ENCODE measurements around the gene PDZRN4.
A peak's percentile ranks its signal among the peaks of the same experiment; 100 is the strongest.
"Not testable (repeated sequence)": the region's sequence is repeated elsewhere in the genome, so short reads cannot be mapped to it uniquely, and the experiment has no call there.

Gene PDZRN4

DNA sequence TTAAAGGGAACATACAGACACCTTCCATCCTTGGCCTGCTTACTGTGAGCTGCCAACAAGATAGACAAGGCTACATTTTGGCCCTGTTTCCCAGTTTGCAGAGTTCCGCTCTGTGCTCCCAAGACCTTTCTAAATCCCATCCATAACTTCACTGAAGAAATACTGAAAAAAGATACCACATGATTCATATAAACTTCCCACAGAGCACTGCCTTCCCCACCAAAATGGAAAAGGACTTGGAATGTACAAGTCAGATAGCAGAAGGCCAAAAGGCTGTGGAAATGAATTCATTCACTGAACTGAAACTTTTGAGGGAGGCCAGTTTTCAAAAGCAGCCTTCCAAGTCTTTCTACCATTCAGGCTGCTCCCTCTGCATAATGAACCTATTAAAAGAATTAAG lies 29.6 kb downstream of the PDZRN4 start:
- DNase-seq: no peak

DNA sequence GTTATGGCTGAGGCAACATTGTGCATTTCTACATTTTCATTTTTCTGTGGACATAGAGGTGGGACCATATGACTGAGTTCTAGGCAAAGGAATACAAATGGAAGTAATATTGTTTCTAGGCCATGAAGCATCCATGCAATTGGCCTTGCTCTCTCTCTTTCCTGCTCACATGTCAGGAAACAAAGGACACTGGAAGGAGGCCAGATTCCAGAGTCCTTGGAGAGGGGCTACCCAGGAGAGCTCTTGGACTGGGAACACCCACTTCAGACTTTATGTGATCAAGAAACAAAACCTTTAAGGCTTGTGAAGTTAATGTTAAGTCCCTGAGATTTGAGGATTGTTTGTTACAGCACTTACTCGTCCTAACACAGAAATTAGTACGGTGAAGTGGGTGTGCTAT lies 32.8 kb downstream of the PDZRN4 start:
- no peak for DNase-seq

DNA sequence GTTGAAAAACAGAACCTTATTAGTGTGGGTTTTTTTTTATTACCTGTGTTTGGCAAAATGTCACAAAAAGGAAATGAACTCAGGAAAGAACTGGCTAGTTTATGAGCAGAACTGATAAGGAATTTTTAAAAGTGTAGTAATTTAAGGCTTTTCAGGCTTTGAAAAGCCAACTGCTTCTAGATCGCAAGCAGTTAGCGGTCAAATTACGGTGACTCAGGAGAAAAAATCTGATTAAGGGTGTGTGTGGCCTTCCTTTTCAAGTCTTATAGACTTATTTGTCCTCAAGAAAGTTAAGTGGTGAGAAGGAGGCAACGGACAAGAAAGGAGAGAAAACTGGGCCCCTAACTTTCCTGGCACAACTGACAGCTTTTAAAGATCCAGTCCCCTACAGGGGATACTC lies 33.4 kb downstream of the PDZRN4 start:
- DNase-seq: no peak

DNA sequence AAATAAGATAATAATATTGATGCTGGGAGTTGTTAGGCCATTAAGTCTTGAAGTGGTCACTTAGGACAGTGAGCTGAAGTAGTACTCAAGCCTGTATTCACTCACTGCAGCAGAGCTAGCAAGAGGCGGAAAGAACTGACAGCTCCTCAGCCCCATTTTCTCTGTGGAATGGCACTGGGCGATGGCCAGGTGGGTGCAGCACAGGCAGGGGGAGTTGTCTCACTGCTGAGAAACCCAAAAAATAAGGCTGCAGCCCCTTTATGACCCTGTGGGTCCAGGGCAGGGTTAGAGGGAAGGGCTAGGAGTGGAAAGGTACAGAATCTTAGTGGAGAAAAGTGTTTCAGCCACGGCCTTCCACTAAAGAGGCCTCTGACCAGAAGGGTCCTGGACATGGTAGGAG lies 35.5 kb downstream of the PDZRN4 start:
- no peak for DNase-seq

DNA sequence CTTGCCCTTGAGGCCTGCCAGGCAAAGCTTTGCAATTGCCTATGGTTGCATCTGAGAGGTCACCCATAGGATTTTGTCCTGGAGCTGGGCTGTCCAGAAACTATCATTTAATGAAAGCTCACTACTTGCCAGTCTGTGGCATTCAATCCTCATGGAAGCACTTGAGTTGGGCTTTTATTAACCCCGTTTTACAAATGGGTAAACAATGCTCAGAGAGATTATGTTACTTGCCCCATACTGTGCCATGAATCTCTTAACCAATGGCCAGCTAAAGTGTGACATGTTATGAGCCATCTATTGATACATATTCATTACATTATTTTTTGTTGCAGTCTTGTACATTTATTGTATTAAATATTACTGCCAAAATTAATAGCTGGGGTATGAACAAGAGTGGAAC lies 35.9 kb downstream of the PDZRN4 start:
- DNase-seq: no peak

DNA sequence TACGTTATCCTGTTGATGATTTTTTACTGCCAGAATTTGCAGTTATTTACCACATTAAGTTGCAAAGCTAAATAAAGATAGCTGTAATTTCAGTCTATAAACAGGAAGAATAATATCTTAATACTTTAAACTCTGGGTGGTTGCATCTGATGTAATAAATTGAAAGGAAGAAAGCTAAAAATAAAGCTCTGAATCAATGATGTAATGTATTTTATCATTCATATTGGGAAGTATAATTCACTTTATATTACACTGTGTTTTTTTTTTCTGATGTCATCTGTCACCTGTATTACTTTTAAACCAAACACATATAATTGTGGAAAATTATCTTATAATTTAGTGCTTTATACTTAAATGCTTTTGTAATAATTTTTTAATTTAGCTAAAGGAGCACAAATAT lies 37.1 kb downstream of the PDZRN4 start:
- DNase-seq: no peak

DNA sequence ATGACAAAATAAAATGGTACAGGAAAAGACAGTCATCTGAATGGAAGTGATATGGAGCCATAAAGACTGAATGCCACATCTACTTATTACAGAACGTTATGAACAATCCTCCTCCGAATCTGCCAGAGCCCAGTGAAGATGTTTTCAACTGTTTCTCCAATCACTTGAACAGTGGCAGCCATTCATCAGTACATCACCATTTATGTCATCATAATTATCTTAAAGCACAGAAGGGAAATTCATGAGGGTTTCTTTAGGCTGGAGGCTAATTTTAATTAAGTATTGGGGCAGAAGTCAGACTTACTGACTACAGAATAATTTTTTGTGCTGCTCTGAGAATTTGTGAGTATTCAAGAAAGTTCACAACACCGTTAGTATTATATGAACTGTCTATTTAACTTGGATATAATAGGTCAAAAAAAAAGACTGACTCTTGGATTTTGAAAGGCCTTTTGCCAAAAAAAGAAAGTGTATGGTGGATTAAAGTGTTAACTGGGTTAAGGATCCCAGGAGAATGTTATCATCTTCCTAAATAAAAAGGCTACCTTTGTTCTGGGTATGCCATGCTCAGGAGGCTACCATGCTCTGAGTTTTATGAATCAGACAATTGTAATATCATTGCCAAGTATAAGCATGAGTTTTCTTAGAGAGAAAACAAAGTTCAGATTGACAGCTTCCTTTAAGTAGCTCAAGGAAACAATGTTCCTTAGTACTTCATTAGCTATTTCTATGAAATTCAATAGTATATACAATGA lies 40.1 kb downstream of the PDZRN4 start:
- DNase-seq: no peak

DNA sequence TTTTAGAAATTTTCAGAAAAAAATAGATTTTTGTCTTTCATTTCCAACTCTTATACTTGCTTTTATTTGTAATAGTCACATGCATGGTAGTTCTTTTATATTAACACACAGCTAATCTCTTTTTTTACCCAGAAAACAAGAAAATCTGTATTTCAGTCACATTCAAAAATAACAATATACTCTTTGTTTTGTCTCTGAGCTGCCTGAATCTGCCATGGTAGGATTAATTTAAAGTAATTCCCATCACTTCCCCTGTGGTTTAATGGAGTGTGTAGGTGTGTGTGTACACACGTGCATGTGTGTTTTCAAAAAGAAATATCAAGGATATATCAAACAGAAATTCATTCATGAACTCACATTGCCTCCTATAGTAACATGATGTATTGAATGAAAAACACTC lies 42.6 kb downstream of the PDZRN4 start:
- DNase-seq: no peak

DNA sequence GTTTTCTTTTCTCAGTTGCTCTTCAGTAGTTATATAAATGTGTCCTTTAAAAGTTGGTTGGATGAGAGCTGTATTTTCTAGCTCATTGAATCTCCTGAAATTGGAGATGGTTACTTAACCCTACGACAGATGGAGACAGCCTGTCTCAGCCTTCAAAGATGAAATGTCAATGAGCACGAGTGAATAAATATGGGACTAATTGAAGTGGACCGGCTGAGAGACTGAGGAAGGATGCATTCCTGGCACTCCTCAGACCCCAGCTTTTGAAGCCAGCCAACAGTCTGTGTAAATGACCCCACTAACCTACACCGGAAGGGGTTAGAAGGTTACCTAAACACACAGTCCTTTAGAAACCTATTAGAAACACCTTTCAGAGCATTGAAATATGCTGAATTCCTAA lies 46.6 kb downstream of the PDZRN4 start:
- DNase-seq: peak; percentile 48

DNA sequence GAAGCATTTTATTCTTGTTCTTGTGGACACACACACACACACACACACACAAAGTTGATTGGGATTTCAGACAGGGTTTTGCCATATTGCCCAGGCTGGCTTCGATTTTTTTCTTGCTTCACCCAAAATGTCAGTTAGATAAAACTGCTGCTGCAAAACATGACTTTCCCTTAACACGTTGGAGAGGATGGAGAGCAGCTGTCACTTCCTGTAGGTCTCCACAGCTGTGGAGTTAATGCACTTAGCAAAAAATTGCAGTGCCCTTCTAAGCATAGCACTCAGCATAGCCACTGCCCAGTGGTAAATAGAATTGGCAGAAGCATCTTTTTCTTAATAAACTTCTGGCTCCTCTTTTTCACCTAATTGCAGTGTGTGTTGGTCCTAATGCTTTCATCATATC lies 54.5 kb downstream of the PDZRN4 start:
- peak; percentile 56 for DNase-seq

DNA sequence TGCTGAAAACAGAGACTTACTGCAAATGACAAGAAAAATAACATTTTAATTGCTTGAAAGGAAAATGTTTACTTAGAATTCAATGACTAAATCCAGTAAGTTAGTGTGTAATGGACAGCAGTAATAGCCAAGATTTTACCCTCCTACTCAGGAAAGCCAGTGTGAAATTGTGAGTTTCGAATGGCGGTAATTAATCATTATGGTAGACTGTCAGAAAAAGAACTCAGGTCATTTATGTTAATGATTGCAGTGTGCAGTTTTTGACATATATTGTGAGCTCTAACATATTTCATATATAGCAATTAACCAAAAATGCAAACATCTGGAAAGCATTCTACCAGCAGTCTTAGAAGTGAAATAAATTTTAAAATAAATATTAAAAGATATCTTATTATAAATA lies 60.3 kb downstream of the PDZRN4 start:
- no peak for DNase-seq

DNA sequence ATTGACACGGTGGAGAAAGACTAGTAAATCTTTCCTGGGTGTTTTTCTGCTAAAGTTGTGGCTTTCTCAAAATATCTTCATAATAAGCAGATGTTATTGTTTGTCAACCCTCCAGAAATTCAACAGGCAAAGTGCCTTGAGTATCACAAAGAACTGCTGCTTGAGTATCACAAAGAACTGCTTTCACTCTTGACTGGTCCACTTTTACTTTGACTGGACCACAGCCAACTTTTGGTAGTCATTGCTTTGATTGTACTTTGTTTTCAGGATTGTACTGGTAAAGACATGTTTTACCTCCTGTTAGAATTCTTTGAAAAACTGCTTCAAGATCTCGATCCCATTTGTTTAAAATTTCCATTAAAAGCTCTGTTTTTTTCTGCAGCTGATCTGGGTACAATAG lies 62.6 kb downstream of the PDZRN4 start:
- no peak for DNase-seq

DNA sequence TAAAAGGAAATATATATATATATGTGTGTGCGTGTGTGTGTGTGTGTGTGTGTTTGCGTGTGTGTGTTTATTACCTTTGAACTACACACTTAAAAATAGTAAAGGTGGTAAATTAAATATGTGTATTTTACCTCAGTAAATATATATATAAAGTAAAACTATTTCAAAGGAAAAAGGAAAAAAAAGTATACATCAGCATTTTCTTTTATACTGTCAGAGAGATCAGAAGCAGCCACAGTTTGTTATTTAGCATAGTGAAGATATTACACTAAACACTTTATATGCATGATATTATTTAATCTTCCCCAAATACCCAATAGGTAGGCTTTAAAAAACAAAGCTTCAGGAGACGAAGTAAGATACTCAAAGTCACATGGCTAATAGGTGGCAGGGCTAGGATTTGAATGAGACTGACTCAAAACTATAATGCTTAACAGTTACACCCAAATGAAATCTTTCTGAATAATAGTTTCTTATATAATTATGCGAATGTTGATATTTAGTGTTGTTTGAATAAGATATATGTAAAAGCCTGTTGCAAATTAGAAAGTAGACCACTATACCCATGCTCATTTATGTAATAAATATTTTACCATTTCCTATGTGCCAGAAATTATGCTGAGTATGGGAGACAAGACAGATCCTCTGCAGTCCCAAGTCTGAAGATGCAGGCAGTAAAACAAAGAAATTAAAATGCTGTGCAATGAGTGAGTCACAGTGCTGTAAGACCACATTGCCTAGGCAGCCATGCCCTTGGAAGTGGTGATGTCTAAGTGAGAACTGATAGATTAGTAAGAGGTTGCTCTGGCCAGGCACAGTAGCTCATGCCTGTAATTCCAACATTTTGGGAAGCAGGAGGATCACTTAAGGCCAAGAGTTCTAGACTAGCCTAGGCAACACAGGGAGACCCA lies 66.1 kb downstream of the PDZRN4 start:
- DNase-seq: no peak

DNA sequence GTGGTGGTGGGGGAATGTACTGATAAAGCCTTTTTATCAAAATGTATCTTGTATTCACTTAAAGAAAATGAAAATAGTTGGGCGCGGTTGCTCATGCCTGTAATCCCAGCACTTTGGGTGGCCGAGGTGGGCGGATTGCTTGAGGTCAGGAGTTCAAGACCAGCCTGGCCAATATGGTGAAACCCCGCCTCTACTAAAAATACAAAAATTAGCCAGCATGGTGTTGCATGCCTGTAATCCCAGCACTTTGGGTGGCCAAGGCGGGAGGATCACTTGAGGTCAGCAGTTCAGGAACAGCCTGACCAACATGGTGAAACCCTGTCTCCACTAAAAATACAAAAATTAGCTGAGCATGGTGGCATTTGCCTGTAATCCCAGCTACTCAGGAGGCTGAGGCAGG lies 75.1 kb downstream of the PDZRN4 start:
- not testable (repeated sequence) for DNase-seq

DNA sequence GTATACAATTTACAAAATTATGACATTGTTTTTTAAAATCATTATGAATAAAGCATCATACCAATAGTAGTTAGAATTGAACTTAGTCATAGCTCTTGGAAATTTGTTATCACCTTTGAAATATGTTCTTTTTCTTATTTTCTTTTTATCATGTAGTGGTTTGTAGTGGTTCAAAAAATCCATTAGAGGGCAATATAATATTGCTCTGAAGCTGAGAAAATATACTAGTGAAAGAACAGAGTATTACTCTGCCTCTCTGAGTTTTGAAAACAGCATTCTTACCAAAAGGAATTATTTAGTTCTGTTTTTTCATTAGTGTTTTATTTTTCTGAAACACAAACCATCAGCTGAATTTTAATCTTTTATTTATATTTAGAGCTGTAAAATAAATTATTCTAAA lies 76.2 kb downstream of the PDZRN4 start:
- peak; percentile 27 for DNase-seq

DNA sequence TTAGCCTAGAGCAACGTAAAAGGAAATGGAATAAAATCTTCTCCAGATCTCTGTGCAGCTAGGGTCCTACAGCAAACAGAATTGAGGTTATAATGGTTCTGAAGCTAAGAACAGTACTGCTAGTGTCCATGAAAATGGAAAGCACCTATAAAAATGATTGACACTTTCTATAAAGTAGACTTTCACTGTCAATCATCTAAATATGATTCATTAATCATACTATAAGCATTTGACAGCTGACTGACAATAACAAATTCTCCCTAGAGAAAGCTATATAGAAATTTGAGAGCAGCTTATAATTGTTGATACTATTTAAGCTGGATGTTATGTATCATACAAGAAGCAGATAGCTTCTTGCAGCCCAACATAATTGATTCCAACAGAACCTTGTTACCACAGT lies 80.9 kb downstream of the PDZRN4 start:
- DNase-seq: no peak

DNA sequence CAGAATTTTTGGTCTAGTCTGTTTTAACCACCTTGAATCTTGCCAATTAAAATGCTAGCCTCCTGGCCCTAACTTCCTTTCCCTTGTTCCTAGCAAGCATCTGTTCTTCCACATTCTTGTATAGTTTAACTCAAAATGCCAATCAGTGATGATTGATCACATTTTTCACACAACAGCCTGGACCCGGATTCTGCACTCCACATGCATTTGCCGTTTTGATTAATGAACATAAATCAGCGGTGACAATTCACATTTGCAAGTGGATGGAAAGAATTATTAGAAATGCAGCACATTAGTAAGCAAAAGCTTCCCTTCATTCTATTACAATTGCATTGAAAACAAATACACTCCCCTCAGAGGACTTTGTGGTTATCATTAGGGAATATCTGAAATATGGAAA lies 83.4 kb downstream of the PDZRN4 start:
- DNase-seq: no peak

DNA sequence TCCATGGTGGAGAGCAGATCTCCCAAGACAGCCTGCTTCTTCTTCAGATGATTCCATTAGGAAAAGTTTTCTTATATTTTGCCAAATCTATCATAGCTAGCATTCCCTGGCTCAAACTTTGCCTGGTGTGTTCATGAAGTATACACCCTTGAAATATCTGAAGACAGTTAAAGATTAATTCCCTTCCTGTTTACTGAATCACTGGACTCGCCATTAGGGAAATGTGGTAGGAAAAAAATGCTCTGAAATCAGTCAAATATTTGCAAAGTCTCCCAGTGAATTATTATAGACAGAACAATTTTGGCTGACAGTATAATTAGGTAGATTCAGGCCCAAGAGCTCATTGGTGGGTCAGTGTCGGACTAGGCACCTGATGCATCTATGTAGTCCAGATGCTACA lies 86.5 kb downstream of the PDZRN4 start:
- no peak for DNase-seq

DNA sequence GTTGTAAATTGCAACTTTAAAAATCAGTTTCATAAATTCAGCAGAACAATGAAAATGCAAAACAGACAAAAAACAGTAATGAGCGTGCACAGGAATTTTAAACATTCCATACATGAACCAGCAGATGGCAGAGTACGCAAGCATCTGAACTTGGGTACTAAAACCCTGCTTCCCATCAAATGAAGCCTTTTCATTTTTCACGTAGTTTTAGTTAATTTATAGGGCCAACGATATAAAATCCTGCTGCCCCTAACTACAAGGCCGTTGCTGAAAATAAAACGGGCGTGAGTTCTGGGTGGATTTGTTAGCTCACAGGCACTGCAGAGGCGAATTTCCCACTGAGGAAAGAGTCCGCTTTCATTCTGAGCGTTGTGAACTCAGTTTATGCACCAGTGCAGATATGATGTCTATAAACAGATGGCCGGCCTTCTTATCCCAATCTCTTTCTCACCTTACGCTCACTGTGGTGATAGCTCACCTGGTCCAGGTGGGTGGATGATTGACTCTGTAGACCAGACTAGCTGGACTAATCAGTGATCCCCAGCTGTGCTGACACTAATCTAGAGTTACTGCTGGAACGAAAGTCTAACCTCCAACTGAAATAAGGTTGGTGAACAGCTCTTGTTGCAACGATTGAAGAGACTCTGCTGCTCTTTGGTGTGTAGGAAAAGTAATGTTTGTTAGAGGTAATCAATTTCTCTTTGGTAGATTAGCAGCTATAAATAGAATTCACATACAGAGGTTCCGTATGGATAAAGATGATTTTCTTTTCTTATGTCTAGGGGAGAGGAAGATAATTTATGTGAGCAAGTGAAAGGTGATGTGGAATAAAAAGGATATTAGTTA lies 89.2 kb downstream of the PDZRN4 start:
- peak; percentile 86 for DNase-seq

DNA sequence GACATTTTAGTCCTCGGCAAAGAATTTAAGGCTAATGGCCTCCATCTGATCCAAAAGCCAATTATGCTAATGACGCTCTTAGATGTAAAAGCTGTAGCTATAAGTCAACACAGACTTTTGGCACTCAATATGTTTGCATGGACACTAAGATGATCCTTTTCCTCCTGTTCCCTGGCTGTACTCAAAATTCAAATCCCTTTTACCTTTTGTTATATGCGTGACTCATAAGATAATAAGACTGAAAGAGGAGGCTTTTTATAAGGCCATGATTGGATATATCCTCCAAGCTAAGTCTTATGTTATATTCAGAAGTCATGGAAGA lies 89.8 kb downstream of the PDZRN4 start:
- DNase-seq: peak; percentile 93

DNA sequence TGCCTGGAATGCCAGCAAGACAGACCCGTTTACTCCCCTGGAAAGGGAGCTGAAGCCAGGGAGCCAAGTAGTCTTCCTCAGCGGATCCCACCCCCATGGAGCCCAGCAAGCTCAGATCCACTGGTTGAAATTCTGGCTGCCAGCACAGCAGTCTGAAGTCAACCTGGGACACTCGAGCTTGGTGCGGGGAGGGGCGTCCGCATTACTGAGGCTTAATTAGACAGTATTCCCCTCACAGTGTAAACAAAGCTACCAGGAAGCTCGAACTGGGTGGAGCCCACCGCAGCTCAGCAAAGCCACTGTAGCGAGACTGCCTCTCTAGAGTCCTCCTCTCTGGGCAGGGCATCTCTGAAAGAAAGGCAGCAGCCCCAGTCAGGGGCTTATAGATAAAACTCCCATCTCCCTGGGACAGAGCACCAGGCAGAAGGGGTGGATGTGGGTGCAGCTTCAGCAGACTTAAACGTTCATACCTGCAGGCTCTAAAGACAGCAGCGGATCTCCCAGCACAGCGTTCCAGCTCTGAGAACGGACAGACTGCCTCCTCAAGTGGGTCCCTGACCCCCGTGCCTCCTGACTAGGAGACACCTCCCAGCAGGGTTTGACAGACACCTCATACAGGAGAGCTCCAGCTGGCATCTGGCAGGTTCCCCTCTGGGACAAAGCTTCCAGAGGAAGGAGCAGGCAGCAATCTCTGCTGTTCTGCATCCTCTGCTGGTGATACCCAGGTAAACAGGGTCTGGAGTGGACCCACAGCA lies 92.4 kb downstream of the PDZRN4 start:
- DNase-seq: not testable (repeated sequence)

DNA sequence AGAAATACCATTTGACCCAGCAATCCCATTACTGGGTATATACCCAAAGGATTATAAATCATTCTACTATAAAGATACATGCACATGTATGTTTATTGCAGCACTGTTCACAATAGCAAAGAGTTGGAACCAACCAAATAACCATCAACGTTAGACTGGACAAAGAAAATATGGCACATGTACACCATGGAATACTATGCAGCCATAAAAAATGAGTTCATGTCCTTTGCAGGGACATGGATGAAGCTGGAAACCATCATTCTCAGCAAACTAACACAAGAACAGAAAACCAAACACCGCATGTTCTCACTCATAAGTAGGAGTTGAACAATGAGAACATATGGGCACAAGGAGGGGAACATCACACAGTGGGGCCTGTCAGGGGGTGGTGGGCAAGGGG lies 97.3 kb downstream of the PDZRN4 start:
- not testable (repeated sequence) for DNase-seq

DNA sequence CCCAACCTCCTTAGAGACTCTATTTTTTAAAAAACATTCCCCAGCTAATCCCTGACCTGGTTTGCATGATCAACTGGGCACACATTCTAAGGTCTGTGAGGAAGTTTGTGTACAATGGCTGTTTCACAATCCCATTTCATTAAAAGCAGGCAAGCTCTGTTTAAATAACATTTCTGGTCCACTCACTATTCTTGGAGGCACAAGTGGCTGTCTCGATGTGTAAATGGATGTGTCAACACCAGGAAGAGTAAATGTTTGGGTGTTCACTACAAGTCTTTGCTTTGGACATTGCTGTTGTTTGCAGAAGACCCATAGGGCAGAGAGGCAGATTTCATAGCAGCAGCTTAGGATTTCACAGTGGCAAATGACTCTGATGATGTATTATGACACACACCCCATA lies 98.3 kb downstream of the PDZRN4 start:
- DNase-seq: peak; percentile 12

All from NCI-H82 (cell line).